Stimulated activated CD8-positive, alpha-beta memory T cell treated with anti-CD3 and anti-CD28 coated beads, Interleukin-15, amount 100 ng/mL, for 4 hours (primary cell): ENCODE results near the gene GPRC5D.

Source experiments
- DNase-seq, 2 donors: peaks; one replicate each; pipeline ENCODE4 v3.0.0-alpha.2; 2020; ENCODE audit warnings: low read depth in 2 of 2

Gene GPRC5D

DNA sequence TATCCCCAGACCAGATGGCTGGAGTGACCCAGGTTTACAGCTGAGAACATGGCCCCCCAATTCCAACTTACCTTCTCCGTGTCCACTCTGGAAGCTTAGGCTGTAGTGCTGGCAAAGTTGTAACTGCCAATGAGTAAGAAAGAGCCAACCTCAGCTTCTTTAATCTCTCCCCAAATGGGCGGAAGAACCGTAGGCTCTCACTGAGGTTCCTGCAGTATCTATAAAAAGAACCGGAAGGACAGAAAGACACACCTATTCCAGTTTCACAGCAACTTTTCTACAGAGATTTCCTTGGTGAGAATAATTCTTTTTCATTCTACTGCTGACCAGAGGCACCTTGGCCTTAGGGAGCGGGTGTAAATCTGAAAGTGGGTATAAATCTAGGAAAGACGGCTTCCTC, at the start of gene GPRC5D:
Gene GPRC5D, minus strand, starts transcription at position 135 of the 400 bp plus-strand sequence. CDS start 1,786 bp downstream, outside the sequence.
- no peak for DNase-seq

DNA sequence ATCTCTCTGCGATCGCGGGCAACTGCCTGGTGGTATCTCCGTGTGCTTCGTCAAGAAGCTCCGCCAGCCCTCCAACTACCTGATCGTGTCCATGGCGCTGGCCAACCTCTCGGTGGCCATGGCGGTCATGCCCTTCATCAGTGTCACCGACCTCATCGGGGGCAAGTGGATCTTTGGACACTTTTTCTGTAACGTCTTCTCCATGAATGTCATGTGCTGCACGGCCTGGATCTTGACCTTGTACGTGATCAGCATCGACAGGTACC, 49.7 kb upstream of the GPRC5D start:
- no peak for DNase-seq

DNA sequence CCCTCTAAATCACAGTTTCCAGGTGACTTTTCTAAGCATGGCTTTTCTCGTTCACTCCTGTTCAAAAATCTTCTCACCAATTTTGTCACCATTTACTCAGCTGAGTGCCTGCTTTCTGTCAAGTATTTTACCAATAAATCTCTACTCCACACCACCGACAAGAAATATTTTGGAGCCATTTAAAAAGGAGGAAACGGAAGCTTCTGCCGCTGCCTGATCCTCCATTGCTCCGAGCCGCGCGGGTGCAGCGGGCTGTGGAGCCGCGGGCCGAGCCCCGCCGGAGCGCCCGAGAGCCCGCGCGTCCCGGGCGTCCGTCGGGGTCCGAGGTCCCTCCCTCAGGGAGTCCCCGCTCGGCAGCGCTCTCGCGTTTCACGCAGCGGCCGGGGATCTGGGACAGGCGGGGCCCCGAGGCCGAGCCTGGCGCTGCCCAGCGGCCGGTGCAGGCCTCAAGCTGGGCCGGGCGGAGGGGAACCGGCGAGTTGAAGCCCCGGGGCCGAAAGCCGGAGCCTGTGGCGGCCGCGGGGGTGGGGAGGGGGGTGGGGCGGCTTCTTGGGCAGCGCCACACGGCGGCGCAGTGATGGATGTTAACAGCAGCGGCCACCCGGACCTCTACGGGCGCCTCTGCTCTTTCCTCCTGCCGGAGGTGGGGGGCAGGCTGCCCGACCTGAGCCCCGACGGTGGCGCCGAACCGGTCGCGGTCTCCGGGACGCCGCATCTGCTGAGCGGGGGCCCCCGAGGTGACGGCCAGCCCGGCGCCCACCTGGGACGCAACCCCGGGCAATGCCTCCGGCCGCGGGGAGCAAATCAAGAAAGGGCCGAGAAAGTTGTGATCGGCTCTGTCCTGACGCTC, 49.2 kb upstream of the GPRC5D start:
- peak in 1 of 2 donors; percentile 12 for DNase-seq

DNA sequence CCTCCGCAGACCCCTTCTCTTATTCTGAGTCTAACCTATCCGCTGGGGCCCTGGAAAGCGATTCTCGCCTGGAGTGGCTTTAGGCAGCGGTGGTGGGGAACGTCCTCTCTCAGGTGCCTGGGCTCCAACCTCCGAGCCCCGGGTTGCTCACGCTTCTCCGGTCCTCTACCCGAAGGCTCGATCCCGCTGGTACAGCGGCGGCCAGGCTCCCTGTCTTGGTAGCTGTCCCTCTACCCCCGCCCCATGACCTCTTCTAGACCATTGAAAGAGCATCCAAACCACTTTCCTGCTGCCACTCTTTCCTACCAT, 48.6 kb upstream of the GPRC5D start:
- peak in 1 of 2 donors; percentile 4 for DNase-seq

DNA sequence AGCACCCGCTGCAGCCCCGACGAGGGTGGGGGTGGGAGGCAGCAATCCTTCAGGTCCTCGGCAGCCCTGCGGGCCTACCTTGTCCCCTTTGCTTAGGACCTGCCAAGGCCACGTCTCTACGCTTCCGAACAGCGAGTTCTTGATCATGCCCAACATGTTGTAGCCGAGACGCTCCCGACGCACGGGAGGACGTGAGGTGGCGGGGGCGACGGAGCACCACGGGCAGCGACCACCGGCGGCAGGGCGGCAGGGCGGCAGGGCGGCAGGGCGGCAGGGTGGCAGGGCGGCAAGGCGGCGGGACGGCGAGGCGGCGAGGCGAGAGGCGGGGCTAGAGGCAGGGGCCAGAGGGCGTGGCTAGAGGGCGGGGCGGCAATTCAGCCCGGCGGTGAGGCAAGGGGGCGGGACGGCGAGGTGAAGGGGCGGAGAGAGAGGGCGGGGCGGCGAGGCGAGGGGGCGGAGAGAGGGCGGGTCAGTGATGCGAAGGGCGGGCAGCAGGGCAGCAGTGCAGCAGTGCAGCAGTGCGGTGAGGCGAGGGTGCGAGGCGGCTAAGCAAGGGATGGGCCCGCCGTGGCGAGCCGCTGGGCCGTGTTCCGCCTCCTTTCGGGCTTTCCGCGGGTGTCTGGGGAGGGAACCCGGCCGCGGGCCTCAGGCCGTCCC, 48.1 kb upstream of the GPRC5D start, which contains the start of gene HEBP1:
Gene HEBP1, minus strand, starts transcription at position 307 of the 657 bp plus-strand sequence. Its CDS starts 151 bp downstream, at position 156.
- DNase-seq: peak; percentile 88 to 89

DNA sequence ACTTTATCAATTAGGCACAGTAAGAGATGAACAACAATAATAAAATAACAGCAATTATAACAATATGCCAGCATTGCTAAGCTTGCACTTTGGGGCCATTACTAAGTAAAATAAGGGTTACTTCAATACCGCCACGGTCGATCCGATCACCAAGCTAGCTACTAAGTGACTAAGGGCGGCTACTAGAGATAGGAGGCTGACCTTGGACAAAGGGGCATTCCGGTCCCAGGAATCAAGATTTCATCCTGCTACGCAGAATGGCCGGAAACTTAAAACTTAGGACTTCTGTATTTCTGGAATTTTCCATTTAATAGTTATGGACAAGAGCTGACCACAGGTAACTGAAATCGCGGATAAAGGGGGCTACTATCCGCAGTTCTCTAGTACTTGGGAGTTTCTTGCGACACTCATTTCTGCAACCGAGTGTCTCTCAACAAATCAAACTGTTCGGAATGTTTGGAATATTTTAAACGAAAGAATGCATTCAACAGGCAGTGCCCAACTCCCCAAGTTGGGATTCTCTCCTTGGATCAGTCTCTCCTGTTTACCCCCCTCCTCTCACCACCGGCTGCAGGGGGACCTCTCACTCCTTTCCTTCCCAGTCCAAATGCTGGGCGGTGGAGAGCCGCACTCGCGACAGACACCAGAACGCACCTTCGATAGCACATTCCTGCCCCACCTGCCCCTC, 47.4 kb upstream of the GPRC5D start:
- no peak for DNase-seq

DNA sequence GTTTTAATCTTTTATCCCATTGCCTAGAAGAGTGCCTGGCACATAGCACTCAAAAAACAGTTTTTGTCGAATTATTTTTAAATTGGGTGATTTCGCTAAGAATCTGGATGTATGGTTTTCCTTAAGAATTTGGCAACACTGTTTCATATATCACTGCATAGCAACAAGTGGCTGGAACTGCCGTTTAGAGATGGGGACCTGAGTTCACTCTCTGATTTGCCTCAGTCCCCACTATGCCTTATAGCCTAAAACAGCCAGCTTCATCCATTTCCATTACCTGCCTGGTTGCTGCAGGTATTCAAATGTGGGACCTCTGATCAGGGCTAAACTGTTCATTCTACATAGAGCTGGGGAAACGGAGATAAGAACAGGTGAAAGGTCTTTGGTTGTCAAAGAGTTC, 46.3 kb upstream of the GPRC5D start:
- DNase-seq: no peak

DNA sequence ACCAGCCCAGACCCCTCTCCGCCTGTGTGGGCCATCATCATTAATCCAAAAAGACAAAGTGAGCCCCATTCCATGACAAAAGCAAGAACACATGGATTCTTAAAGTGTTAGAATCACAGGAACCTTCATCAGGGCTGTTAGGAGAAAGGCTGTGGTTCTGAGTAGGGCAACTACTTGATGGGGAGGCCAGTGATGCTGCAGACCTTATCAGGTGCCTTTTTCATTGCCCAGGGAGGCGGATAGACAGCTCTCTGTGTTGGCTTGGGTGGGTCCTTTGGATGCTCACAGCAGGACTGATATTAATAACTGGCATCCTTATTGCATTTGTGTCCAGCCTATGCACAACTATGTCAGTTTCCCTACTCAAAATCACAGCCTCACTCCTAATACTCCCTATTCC, 45.8 kb upstream of the GPRC5D start:
- no peak for DNase-seq

DNA sequence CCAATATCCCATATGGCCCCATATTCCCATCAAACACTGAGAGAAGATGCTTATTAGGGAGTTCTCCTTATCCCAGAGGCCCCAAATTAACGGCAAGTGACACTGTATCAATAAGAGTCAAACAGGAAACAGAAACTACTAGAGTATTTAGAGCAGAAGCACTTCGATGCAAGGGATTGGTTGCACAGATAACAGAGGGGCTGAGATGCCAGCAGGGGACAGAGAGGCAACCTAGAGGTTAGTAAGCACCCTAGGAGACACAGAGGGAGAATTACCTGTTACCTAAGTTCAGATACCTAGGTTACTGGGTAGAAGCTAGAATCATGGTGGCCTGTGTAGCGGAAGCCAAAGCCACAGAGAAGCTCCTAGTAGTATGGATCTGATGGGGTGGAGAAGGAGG, 45.2 kb upstream of the GPRC5D start:
- no peak for DNase-seq

DNA sequence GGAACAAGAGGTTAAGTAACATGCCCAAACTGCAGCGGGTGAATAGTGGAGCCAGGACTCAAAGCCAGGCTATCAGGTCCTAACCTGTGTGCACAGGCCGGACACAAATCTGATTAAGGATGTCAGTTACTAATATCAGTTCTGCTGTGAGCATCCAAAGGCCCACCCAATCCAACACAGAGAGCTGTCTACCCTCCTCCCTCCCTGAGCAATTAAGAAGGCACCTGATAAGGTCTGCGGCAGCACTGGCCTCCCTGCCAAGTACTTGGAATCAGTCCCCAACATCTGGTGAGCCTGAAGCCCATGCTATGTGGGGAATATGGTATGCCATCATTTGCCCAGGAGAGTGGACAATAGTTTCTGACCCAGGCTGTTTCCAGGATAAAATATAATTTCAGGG, 44.2 kb upstream of the GPRC5D start:
- DNase-seq: no peak

DNA sequence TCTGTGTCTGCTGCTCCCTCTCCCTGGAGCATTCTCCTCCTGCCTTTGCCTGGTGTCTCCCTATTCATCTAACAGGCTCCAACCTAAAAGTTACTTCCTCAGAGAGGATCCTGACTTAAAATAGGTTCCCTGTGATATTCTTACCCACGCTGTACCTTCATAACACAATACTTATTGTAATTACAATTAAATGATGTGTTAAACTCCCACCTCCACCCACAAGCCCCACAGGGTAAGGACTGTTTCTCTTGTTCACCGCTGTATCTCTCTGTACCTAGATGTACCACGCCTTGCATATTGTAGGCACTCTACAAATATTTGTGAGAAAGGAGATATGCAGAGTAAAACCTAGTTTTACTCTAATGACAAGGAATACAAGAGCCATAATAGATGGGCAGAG, 43.1 kb upstream of the GPRC5D start:
- no peak for DNase-seq

DNA sequence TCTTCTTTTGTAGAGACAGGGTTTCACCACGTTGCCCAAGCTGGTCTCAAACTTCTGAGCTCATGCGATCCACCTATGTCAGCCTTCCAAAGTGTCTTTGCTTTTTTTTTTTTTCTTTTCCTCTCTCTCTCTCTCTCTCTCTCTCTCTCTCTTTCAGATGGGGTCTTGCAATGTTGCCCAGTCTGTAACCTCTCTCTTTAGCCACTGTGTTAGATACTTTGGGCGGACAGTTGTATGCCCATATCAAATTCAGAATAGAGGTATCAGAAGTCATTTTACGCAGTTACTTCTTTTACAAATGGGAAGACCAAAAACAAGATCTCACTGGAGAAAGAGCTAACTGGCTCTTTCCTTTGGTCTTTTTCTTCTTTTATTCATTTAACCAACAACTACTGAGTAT, 41.4 kb upstream of the GPRC5D start:
- no peak for DNase-seq

DNA sequence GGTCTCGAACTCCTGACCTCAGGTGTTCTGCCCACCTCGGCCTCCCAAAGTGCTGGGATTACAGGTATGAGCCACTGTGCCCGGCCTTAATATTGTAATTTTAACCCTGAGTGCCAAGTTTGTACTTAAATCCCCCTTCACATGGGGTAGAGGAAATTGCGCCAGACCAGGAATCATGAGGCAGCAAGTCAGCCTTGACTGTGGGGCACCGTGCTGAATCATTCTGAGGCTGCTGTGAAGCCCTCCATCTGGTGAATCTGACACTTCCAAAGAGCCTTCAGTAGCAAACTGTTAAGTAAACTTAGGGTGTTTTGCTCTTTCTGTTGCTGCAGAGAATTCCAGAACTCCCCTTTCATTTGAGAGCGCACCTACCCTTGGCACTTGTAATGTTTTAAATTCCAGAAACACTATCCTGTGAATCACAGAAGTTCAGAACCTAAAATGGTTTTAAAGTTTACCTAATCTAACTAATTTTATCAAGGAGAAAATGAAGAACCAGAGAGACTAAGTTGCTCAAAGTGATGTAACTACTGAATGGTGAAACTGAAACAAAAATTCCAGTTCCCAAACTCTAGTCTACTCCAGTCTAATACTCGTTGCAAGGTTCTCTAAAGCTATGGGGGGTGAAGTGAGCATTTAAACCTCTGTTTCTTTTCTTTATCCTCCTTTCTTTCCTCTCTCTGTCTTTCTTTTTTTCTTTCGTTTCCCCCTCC, 40.6 kb upstream of the GPRC5D start:
- no peak for DNase-seq

DNA sequence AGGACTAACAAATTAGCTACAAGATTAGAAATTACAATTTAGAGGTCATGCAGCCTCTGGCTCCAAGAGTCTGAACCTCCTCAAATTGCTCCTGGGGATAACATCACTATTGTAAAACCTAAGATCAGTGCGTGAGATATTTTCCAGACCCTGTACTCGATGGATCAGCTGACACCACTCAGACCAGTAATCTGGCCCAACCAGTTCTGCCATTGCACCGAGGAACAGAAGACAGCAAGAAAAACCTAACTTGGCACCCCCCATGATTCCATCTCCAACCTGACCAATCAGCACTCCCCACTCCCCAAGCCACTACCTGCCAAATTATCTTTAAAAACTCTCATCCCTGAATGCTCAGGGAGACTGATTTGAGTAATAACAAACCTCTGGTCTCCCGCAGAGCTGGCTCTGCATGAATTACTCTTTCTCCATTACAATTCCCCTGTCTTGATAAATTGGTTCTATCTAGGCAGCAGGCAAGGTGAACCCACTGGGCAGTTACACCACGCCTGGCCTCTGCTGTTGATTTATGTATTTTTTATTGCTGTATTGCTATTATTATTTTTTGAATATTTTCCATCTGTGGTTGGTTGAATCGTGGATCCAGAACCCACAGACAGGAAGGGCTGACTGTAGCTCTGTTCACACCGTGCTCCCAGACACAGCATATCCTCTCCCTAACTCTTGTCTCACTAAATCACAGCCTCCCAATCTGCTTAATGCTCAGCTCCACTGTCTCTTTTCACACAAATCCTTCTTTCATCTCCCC, 38.9 kb upstream of the GPRC5D start:
- DNase-seq: no peak

DNA sequence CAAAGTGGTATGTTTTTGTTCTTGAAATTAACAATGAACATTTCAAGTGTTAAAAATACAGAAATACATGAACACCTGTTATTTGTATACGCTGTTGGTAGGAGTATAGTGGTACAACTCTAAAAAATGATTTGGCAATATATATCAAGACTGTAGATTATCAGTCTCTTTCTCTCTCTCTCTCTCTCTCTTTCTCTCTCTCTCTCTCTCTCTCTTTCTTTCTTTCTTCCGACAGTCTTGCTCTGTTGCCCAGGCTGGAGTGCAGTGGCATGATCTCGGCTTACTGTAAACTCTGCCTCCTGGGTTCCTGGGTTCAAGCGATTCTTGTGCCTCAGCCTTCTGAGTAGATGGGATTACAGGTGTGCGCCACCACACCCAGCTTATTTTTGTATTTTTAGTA, 35.5 kb upstream of the GPRC5D start:
- no peak for DNase-seq

DNA sequence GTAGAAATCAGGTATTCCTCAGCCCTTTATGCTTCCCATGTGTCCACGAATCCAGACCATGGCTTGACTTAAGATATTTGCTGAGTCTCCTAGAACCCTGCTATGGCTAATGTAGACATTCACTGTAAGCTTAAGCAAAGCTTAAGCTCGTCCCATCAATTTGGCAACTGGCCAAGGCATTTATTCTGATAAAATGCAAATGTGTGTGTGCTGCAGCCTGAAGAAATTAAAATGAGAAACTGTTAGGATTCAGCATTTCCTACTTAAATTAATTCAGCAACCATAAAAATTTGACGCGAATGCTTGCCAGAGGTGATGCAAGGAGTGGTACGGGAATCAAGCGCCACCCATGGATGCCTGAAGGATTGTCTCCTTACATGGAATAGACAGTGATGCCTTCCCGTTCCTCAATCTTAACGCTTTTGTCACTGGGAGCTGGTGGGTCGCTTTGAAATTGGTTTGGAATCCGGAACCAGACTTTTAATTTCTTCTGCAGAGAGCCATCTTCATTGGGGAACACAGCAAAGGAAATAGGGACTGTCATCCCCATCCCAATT, 34.9 kb upstream of the GPRC5D start:
- no peak for DNase-seq

DNA sequence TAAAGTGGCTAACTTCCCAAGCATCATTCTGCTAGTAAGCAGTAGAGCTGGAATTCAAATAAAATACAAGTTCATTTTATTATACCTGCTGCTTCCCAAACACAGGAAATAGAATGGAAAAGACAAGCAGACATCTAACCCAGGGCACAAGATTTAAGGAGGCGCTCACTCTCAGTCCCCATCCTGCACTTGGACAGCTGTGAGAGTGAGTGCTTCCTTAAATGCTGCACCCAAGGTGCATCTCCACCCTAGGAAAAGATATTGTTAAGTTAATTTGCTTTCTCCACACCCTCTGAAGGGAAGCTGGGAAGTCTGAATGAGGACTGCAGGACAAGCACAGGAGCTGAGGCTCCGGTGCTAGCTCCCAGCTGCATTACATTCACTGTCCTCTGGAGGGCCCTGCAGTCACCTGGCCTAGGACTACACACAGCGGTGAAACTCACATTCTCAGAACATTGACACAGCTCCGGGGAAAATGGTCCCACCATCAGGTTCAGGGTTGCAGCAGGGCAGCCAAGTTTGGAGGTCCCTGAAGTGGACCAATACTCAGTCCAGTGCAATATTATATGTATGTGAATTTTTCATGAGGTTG, 33.9 kb upstream of the GPRC5D start:
- DNase-seq: no peak

DNA sequence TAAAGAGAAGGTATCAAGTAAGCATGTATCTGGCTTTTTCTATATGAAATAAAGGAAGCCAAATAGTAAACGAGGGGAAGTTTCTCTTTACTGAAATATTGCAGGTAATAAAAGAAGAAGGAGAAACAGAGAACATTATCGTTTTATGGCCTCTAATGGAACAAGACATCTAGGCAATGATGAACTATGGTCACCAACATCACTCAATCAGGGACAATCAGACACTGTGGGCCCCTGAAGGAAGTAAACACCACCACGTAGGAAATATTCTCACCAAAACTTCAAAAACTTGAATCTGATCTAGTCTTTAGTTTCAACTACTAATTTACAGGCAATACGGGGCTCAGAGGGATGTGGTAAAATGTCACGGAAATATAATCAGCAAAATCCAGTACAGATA, 32.2 kb upstream of the GPRC5D start:
- no peak for DNase-seq

DNA sequence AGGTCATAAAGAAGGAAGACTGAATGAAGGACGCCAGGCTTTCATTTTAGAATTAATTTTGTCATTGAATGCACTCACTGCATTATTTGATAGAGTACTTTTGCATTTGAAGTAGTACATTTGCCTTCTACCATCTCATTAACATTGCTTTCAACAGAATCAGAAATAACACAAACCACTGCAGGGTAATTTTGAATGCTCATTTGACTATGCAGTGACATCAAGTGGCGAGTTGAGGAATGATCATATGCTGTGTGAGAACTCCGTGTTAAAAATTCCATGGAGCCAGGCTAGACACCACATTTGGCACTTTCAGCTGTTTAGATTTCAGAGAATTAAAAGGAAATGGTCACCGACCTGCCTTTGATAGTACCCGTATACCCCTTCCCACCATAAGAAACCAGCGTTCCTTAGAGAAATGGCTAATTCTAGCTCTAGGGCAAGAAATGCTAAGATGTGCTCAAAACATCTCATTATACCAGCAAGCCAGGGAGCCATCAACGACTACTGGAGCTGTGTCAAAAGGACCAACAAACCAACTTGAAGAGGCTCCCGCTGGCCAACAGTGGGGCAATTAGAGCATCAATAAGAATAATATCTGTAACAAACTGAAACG, 31.6 kb upstream of the GPRC5D start:
- DNase-seq: no peak

DNA sequence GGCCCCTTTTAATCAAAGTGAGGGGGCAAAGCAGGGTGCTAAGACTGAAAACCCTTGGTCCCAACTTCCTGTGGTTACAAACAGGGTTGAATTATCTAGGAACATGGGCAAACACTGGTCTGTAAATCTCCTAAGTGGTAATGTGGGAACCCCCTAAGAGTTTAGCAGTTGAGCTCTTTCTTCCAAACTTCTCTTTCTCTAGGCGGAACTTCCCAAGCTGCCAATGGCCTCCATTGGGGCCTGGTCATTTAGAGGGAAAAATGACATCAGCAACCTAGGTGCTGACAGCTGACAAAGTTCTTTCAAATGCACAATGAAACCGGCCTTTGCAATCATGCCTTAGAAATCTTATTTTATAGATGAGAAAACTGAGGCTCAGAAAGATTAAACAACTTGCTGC, 30.4 kb upstream of the GPRC5D start:
- DNase-seq: no peak
